GM23338 (cell line): ENCODE data around the gene PLK2. TPM values are rescaled to one million over a fixed set of nuclear protein-coding genes. Genes with fewer than 3 reads are reported as not detected.

Source experiments
- ATAC-seq: fragments of 200-7000 bp; cut with Tn5 transposase; 3 replicates; pipeline ENCODE4 v1.9.1; 2020
- DNase-seq: peaks from one replicate; pipeline ENCODE4 v3.0.0-alpha.2; 2015; ENCODE audit warnings: low spot score
- H2AFZ ChIP-seq: fragments of 200-600 bp; sonication (generic); 2 replicates; pipeline ENCODE4 v1.8.0; 2016; ENCODE audit warnings: antibody characterized with exemption, mild to moderate bottlenecking, moderate library complexity
- H3F3A ChIP-seq: fragments of 200-600 bp; sonication (generic); replicated peaks from 2 replicates; pipeline ENCODE4 v1.8.0; 2017; ENCODE audit warnings: antibody characterized with exemption, mixed run types, low read depth
- H3K27ac ChIP-seq: fragments of 200-600 bp; sonication (generic); 2 replicates; pipeline ENCODE4 v1.6.1; 2016; ENCODE audit warnings: low read depth
- H3K27me3 ChIP-seq: fragments of 200-600 bp; sonication (generic); 2 replicates; pipeline ENCODE4 v1.8.0; 2016; ENCODE audit warnings: mild to moderate bottlenecking, mixed run types, moderate library complexity; ENCODE audit not compliant: insufficient read depth
- H3K36me3 ChIP-seq: fragments of 200-600 bp; sonication (generic); 2 replicates; pipeline ENCODE4 v1.8.0; 2016; ENCODE audit warnings: mild to moderate bottlenecking; ENCODE audit not compliant: insufficient read depth
- H3K4me1 ChIP-seq: fragments of 200-600 bp; sonication (generic); 2 replicates; pipeline ENCODE4 v1.8.0; 2016; ENCODE audit warnings: mild to moderate bottlenecking, moderate library complexity; ENCODE audit not compliant: insufficient read depth
- H3K4me2 ChIP-seq: fragments of 200-600 bp; sonication (generic); 2 replicates; pipeline ENCODE4 v1.7.1; 2017; ENCODE audit warnings: mixed run types
- H3K4me3 ChIP-seq: fragments of 200-600 bp; sonication (generic); 2 replicates; pipeline ENCODE4 v1.6.1; 2016; ENCODE audit warnings: mixed run types
- H3K79me2 ChIP-seq: fragments of 200-600 bp; sonication (generic); replicated peaks from 2 replicates; pipeline ENCODE4 v1.8.0; 2017; ENCODE audit warnings: mild to moderate bottlenecking; ENCODE audit not compliant: insufficient read depth
- H3K9me2 ChIP-seq: fragments of 200-600 bp; sonication (generic); 2 replicates; pipeline ENCODE4 v1.8.0; 2017; ENCODE audit not compliant: insufficient read depth
- H4K20me1 ChIP-seq: fragments of 200-600 bp; sonication (generic); replicated peaks from 2 replicates; pipeline ENCODE4 v1.8.0; 2017; ENCODE audit warnings: mild to moderate bottlenecking; ENCODE audit not compliant: insufficient read depth
- H3K27ac Mint-ChIP-seq: 2 replicates; pipeline ENCODE4 v1.8.0; 2020; ENCODE audit warnings: inconsistent platforms, mild to moderate bottlenecking, moderate library complexity, mixed read lengths
- H3K27me3 Mint-ChIP-seq: 3 replicates; pipeline ENCODE4 v1.8.0; 2022; ENCODE audit warnings: low read depth, mild to moderate bottlenecking, moderate library complexity, mixed read lengths, inconsistent platforms; ENCODE audit not compliant: insufficient read depth, poor library complexity
- H3K36me3 Mint-ChIP-seq: 3 replicates; pipeline ENCODE4 v1.8.0; 2021; ENCODE audit warnings: low read depth, mild to moderate bottlenecking, inconsistent platforms, moderate library complexity, mixed read lengths
- H3K4me1 Mint-ChIP-seq: 3 replicates; pipeline ENCODE4 v1.8.0; 2020; ENCODE audit warnings: mild to moderate bottlenecking, inconsistent platforms, mixed read lengths
- H3K4me3 Mint-ChIP-seq: 3 replicates; pipeline ENCODE4 v1.8.0; 2021; ENCODE audit warnings: moderate library complexity, mild to moderate bottlenecking, inconsistent platforms, mixed read lengths
- H3K9me3 Mint-ChIP-seq: 3 replicates; pipeline ENCODE4 v1.8.0; 2020; ENCODE audit warnings: moderate library complexity, mild to moderate bottlenecking, inconsistent platforms, mixed read lengths
- EZH2 ChIP-seq: fragments of 200-600 bp; sonication (generic); IDR thresholded peaks from one replicate; pipeline ENCODE4 v1.8.0; 2017; ENCODE audit warnings: antibody characterized with exemption, mild to moderate bottlenecking, low read depth; ENCODE audit not compliant: unreplicated experiment
- JUNB ChIP-seq: IDR thresholded peaks from one replicate; pipeline ENCODE4 v1.6.1; 2016; ENCODE audit warnings: antibody characterized with exemption; ENCODE audit not compliant: unreplicated experiment
- POLR2AphosphoS5 ChIP-seq: IDR thresholded peaks from 2 replicates; pipeline ENCODE4 v1.6.1; 2016; ENCODE audit warnings: antibody characterized with exemption, low read depth
- REST ChIP-seq: IDR thresholded peaks from one replicate; pipeline ENCODE4 v1.6.1; 2018; ENCODE audit warnings: antibody characterized with exemption; ENCODE audit not compliant: unreplicated experiment
- STAT1 ChIP-seq: IDR thresholded peaks from one replicate; pipeline ENCODE4 v1.6.1; 2016; ENCODE audit warnings: antibody characterized with exemption; ENCODE audit not compliant: unreplicated experiment
- ZNF114 ChIP-seq: fragments of 250-450 bp; sonication (Bioruptor Pico); IDR thresholded peaks from 2 replicates; pipeline ENCODE4 v1.5.0; 2020; ENCODE audit warnings: mild to moderate bottlenecking, moderate library complexity
- ZNF331 ChIP-seq: fragments of 250-450 bp; sonication (Bioruptor Pico); IDR thresholded peaks from 2 replicates; pipeline ENCODE4 v1.5.0; 2020; ENCODE audit warnings: low read depth, mild to moderate bottlenecking, moderate library complexity
- ZNF462 ChIP-seq: fragments of 250-450 bp; sonication (Bioruptor Pico); IDR thresholded peaks from 2 replicates; pipeline ENCODE4 v1.5.0; 2020; ENCODE audit warnings: mild to moderate bottlenecking, moderate library complexity
- polyA plus RNA-seq: library from polyadenylated mRNA; unstranded; fragments of >200 nt; fragmentation: Nextera tagmentation; extraction: Ambion mirVana; gene quantifications from 2 replicates; pipeline ENCODE4 v1.2.1, GENCODE V29; 2016
- total RNA-seq: library from RNA; depleted of rRNA; stranded (reverse); fragments of >200 nt; shearing (Covaris generic); gene quantifications from 2 replicates; pipeline ENCODE4 v1.2.3, GENCODE V29; 2014
- TF ChIP-seq, protein P1 (sequence below), 2 experiments: fragments of 200-600 bp in 1 of 2; sonication (generic) in 1 of 2; conservative IDR thresholded peaks; 2 replicates each; pipeline versions ENCODE4 v1.5.1 to v1.6.1; 2016 to 2017; ENCODE audit warnings: antibody characterized with exemption in 2 of 2, low read depth in 2 of 2, mild to moderate bottlenecking in 2 of 2, moderate library complexity in 1 of 2
- TF ChIP-seq, protein P2 (sequence below): IDR thresholded peaks from 2 replicates; pipeline ENCODE4 v1.6.1; 2016; ENCODE audit warnings: antibody characterized with exemption

The PLK2 gene
- total and polyA plus RNA-seq, 2 experiments from 2014 or later = 13.5 to 30.0 TPM

DNA sequence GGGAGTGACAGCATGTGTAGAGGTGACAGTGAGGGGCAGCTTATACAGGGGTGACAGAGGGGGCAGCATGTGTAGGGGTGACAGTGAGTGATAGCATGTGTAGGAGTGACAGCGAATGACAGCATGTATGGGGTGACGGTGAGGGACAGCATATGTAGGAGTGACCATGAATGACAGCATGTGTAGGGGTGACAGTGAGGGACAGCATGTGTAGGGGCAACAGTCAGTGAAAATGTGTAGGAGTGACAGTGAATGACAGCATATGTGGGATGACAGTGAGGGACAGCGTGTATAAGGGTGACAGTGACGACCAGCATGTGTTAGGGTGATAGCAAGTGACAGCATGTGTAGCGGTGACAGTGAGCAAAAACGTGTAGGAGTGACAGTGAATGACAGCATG lies 21.9 kb upstream of the PLK2 start:
- no peaks in the 10 kb centered on the region for H3K9me3 Mint-ChIP-seq
- no peak for DNase-seq
- Histone ChIP-seq H3K9me2 (no peaks in the 10 kb centered on the region), H2AFZ (no peak overlapping the region), H3F3A (no peaks in the 10 kb centered on the region), H4K20me1 (no peaks in the 10 kb centered on the region), H3K36me3 (no peaks in the 10 kb centered on the region), H3K27ac (no peak overlapping the region), H3K79me2 (no peaks in the 10 kb centered on the region), H3K4me2 (no peak overlapping the region), H3K4me3 (no peak overlapping the region), H3K4me1 (no peaks in the 10 kb centered on the region), H3K27me3 (no peaks in the 10 kb centered on the region)
- H3K4me1 Mint-ChIP-seq = no peaks in the 10 kb centered on the region; the same call in 2 of the 3 replicates
- no peak overlapping the region for H3K27ac Mint-ChIP-seq
- no peak overlapping the region for H3K4me3 Mint-ChIP-seq
- no peaks in the 10 kb centered on the region for H3K36me3 Mint-ChIP-seq
- no peak for ATAC-seq
- TF ChIP-seq STAT1 (no peak), ZNF114 (no peak), ZNF462 (CRISPR knock-in tag) (no peak), JUNB (no peak), EZH2 (no peak), ZNF331 (CRISPR knock-in tag) (no peak), REST (no peak), POLR2AphosphoS5 (no peak)
- TF ChIP-seq, protein P1, sequence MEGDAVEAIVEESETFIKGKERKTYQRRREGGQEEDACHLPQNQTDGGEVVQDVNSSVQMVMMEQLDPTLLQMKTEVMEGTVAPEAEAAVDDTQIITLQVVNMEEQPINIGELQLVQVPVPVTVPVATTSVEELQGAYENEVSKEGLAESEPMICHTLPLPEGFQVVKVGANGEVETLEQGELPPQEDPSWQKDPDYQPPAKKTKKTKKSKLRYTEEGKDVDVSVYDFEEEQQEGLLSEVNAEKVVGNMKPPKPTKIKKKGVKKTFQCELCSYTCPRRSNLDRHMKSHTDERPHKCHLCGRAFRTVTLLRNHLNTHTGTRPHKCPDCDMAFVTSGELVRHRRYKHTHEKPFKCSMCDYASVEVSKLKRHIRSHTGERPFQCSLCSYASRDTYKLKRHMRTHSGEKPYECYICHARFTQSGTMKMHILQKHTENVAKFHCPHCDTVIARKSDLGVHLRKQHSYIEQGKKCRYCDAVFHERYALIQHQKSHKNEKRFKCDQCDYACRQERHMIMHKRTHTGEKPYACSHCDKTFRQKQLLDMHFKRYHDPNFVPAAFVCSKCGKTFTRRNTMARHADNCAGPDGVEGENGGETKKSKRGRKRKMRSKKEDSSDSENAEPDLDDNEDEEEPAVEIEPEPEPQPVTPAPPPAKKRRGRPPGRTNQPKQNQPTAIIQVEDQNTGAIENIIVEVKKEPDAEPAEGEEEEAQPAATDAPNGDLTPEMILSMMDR (conservative IDR thresholded peaks at IDR 0.05; ENCODE audit: low read depth in 2 of 2) = no peak
- TF ChIP-seq, protein P2, sequence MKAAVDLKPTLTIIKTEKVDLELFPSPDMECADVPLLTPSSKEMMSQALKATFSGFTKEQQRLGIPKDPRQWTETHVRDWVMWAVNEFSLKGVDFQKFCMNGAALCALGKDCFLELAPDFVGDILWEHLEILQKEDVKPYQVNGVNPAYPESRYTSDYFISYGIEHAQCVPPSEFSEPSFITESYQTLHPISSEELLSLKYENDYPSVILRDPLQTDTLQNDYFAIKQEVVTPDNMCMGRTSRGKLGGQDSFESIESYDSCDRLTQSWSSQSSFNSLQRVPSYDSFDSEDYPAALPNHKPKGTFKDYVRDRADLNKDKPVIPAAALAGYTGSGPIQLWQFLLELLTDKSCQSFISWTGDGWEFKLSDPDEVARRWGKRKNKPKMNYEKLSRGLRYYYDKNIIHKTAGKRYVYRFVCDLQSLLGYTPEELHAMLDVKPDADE = no peak
- peaks cover 3% of the 10 kb centered on the region for H3K27me3 Mint-ChIP-seq
